Stimulated activated CD8-positive, alpha-beta memory T cell treated with anti-CD3 and anti-CD28 coated beads, Interleukin-12 subunit alpha, Interleukin-12 subunit beta, amount 100 ng/mL, for 1 hour (primary cell): ENCODE measurements around the gene NFIL3.

Source experiments
- DNase-seq: peaks from one replicate; pipeline ENCODE4 v3.0.0-alpha.2; 2020; ENCODE audit warnings: low read depth

Gene NFIL3

GRCh38 chr9:91421971-91422757 is 1.5 kb downstream of the NFIL3 start:
- no peak for DNase-seq

DNA sequence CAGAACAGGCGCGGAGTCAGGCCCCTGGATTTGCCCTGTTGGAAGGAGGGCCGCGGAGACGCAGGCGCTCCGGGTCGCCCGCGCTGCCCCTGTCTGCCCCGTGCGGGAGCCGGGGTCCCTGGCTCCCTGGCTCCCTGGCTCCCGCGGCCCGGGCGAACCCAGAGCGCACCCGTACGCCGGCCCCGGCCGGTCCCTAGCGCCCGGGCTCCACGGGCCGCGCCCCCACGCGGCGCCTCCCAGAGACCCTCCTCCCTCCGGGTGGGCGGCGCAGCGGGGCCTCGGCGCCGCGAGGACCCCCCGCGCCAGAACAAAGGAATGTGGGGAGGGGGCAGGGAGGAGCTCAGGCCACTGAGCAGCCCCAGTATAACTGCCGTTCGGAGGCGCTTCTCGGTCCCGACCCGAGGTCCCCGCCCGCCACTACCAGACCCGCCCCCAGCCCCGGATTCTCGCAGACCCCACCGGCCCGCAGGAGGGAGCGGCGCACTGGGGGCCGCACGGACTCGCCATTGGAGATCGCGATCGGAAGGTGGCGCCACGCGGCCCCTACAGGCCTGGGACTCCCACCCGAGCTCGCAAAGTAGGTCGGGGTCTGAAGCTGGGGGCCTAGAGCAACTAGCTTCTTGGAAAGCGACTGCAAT is 2.4 kb downstream of the NFIL3 start:
- DNase-seq: no peak

- no peak for DNase-seq
Observed at GRCh38 chr9:91420501-91421127, 3.0 kb downstream of the NFIL3 start.

DNA sequence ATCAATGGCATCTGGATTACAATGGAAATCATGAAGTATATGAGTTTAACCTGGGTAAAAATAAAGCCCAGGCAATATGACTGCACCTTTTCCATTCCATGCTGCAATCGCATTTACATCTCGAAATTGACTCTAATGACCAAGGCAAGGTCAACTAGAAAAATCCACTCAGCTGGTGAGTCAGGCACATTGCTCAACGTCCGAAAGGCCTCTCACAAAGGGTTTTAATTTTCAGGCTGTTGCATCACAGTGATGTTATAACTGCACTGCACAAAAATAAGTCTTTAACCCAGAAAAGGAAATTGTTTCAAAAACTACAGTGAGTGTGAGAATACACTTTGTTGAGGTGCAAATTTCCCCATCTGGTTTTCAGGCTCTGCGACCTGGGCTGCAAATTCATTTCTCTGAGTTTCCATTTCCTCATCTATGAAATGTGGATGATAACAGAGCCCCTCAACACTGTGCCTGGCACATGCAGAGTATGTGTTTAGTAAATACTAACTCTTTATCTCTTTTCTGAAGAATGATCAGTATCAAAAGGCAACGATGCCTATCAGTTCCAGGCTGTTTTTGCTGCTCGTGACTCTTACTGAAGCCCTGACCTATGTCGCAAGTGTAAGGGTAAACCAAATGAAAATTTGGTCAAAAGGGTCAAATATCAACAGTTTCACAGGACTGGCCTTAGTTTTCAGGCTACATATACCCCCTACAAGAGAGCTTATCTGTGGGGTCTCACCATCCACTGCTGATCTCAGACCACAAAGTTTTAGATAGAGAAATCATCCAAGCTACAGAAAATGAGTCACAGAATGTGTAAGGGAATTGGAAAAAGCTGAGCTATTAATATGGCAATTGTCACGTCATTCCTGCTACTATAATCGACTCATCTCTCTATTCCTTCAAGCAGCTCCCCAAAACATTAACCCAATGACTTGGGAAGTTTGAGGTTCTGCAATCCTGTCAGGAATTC is 4.1 kb downstream of the NFIL3 start:
- DNase-seq: no peak

DNA sequence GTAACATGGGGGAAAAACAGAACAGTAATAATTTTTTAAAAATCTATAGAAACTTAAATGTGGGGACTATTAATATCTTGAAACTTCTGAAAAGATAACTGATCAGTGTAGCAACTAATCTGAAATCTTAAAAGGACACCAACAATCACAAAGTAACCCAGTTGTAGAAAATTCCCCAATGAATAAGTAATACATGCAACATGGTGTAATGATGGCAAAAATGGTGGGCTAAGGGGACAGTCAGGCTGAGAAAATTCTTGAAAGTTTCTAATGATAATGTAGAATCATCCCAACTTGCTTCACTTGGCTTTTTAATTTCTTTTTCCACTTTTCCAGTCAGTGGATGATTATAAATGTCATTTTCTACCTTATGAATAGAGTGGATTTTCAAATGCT is 5.4 kb downstream of the NFIL3 start:
- no peak for DNase-seq

DNA sequence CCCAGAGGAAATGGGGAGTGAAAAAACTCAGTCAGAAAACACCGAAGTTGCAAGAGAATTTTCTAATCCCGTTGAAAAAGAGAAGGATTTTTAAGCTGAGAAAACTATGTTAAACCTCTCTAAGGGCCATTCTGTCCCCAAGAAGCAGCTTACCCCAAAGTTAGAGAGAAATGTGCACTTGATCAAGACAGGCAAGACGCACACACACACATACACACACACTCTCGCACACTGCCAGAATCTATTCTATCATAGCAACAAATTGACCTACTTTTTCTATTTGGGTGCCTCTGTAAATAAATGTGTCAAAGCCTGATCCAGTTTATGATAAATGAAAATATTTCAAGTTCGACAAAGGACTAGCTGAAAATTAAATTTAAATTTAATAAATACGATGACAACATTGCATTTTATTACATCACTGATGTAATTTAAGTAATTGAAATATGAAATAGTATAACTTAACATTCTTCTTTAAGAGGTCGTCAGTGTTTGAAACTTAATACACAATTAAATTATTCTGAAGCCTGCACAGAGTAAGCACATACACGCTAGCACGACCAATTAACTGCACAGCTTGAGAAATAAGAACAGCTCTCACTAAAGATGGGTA is 5.9 kb downstream of the NFIL3 start:
- DNase-seq: no peak

DNA sequence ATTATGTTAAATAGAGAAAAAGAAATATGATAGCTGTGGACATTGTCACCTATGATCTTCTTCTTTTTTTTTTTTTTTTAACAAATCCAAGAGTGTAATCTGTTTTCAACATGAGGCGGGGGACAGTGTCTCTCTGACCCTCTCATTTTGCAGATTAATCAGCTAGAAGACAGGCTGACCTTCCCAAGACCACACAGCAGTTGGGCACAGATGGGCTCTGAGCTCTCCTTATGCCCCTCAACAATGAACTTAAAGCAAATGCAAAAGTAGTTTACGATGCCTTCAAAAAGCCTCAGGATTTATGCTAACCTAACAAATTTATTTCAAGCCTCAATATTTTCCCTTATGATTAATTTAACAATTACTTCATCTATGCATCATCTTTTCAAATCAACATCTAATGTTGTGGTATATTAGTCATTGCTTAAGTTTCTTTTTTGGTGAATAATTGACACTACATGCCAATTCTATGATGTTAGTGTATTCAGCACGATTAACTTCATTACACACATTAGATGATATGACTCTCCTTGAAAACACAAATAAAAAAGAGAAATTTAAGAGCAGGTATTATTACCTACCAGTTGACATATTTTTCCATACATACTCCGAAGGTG is 7.4 kb downstream of the NFIL3 start:
- DNase-seq: no peak

DNA sequence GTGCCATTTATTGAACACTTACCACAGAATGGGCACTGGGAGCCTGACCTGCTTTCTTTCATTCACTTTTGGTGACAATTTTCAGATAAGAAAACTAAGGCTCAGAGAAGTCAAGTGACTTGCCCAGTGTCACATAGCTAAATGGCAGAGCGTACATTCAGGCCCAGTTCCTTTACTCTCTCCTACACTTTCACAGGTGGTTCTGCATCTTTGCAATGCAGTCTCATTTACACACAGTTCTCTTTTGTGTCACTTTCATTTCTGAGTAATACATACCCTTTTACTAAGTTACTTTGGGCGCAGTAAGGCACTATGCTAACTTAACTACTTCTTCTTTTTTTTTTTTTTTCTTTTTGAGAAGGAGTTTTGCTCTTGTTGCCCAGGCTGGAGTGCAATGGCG is 8.3 kb downstream of the NFIL3 start:
- no peak for DNase-seq

DNA sequence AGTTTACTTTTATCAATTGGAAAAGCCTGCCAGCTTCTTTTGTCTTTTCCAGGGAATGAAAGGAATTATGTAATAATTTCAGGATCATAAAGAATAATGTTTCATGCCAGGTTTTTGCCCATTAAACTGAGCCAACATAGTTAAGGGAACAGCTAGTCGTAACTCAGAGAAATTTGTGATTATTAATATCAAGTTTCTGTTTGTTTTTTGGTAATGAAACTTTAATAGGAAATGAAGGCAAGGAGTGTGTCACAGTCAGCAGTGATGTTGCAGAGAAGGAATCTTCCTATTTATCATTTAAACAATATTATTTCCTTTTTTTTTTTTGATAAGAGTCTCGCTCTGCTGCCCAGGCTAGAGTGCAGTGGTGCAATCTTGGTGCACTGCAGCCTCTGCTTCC is 10.7 kb downstream of the NFIL3 start:
- DNase-seq: no peak

DNA sequence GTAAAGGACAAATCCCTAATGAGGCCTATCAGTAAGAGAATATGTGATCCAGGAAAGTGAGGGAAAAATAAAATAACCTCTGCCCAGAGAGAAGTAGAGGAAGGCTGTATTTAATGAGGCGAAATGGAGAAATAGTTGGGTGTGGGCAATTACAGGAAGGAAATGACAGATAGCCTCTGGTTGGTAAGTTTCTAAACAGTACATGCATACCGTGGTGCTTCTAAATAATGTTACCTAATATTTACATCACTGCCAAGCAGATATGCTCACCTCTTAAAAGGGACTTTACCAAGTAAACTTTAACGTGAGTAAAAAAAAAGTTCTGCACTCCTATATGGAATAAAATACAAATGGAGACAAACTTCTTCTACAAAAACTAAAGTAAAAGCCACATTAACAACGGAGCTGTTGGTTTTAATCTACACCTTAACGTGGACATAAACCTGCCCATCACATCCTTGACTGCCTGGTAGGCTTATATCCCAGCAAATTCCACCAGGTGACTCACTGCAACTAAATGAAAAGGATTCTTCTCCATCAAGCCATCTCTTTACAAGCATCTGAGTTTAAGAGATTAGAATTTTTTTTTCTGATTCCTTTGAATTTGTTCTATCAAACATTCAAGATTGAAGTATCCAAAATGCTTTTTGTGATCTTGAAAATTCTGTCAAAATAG is 12.4 kb downstream of the NFIL3 start:
- no peak for DNase-seq

GRCh38 chr9:91410161-91410560 is 13.5 kb downstream of the NFIL3 start:
- no peak for DNase-seq

GRCh38 chr9:91408475-91408874 is 15.2 kb downstream of the NFIL3 start:
- DNase-seq: no peak

GRCh38 chr9:91407580-91408318 is 15.9 kb downstream of the NFIL3 start:
- no peak for DNase-seq

DNA sequence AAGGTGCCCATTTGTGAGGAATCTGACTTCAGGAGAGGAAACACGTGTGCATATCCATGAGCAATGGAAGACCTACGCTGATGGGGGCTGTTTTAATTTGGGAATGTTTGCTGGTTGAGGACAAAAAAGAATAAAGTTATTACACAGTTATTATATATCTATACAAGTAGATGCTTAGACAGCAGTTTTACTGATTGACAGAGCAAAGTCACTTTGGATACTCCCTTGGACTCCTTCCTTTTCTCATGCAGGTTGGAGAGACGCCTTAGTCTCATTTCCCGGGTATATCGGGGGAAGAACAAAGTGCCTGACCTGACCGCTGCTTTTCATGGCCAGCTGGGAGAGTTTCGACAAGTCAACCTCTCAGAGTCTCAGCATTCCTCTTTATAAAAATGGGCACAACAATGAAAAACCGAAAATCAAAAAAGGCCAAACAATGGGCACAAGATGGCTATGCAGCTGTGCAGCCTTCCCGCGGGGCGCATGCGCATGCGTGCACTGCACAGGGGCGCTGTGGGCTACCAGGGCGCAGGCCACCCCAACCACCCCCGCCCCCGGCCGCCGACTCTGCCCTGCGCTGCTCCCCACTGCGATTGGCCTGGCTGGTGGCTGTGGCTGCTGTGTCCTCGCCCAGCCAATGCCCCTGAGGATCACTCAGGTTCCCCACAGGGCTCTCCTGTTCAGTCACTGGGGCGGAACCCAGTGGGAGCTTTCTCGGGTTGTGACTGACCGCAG is 18.1 kb downstream of the NFIL3 start:
- DNase-seq: no peak

GRCh38 chr9:91403665-91404543 is 19.7 kb downstream of the NFIL3 start:
- DNase-seq: no peak

DNA sequence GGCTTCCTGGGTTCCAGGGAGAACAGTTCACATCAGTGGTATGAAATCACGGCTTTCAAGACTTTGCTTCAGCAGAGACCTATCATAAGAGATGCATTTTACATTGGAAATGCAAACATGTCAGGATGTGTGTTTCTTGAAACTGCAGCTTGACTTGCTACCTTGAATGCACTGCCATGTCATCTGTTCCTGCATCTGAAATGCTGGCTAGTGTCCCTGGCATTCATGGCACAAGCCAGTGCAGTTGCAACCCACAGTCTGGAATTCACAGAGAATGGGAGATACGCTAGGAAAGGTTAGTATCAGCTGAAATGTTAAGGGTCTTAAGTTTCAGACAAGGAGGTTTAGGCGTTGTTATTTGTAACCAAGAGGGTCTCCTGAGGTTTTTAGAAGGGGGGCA is 24.7 kb downstream of the NFIL3 start:
- DNase-seq: no peak

- no peak for DNase-seq
Observed at GRCh38 chr9:91395553-91396471, 27.8 kb downstream of the NFIL3 start.
